Measurements from ENCODE around the gene SAMD3. TPM values are rescaled to one million over a fixed set of nuclear protein-coding genes. Genes with fewer than 3 reads are reported as not detected.

The SAMD3 gene
- total RNA-seq, 1 experiment from 2014 or later = not detected

- Histone ChIP-seq H3K9me3 (ENCODE audit: control insufficient read depth, insufficient read depth, low read depth, low read length) (peaks cover 3% of the 10 kb centered on the region), H3K4me3 (ENCODE audit: low read depth in 2 of 2, low read length in 2 of 2) (no peak overlapping the region), H3K36me3 (ENCODE audit: control insufficient read depth, insufficient read depth, low read length) (no peaks in the 10 kb centered on the region), H3K4me1 (ENCODE audit: control insufficient read depth, insufficient read depth, low read length) (no peaks in the 10 kb centered on the region), H3K27ac (ENCODE audit: low read length) (no peak overlapping the region), H3K27me3 (ENCODE audit: control insufficient read depth, insufficient read depth, low read length) (no peaks in the 10 kb centered on the region)
- CTCF ChIA-PET = no interaction called here
- BruUV-seq (replicated peaks) = no TSS peak
- ATAC-seq (no peak), DNase-seq (ENCODE audit: low read depth, low spot score) (no peak)
- TF ChIP-seq REST (IDR thresholded peaks at IDR 0.05; ENCODE audit: insufficient read depth in 1 of 2, low read depth in 2 of 2, low read length in 1 of 2) = no peak
- no peak for TF ChIP-seq POLR2AphosphoS5 (IDR thresholded peaks at IDR 0.05; ENCODE audit: low read depth, low read length)
- no peak for TF ChIP-seq CTCF (IDR thresholded peaks at IDR 0.05)
- no peak for TF ChIP-seq SIN3A (IDR thresholded peaks at IDR 0.05; ENCODE audit: borderline replicate concordance, insufficient read depth, low read depth, low read length)
- TF ChIP-seq TCF7L2 (IDR thresholded peaks at IDR 0.05; ENCODE audit: low read depth, low read length) = no peak
- intact Hi-C loops (cut with micrococcal nuclease; ENCODE audit: unreplicated experiment) (no loop called here), in situ Hi-C loops (cut with HindIII; ENCODE audit: low pct_unique_long_range_greater_than_20kb, low sequenced_read_pairs) (no loop called here)
- POLR2A ChIA-PET = no interaction called here
Observed at GRCh38 chr6:130163266-130163665, 59.5 kb downstream of the SAMD3 start.

- ChIA-PET POLR2A (no interaction called here), CTCF (no interaction called here)
- Histone ChIP-seq H3K36me3 (ENCODE audit: control insufficient read depth, insufficient read depth, low read length) (no peaks in the 10 kb centered on the region), H3K4me1 (ENCODE audit: control insufficient read depth, insufficient read depth, low read length) (no peaks in the 10 kb centered on the region), H3K4me3 (ENCODE audit: low read depth in 2 of 2, low read length in 2 of 2) (no peak overlapping the region), H3K27me3 (ENCODE audit: control insufficient read depth, insufficient read depth, low read length) (no peaks in the 10 kb centered on the region), H3K27ac (ENCODE audit: low read length) (no peak overlapping the region), H3K9me3 (ENCODE audit: control insufficient read depth, insufficient read depth, low read depth, low read length) (peaks cover 10% of the 10 kb centered on the region)
- ATAC-seq (no peak), DNase-seq (ENCODE audit: low read depth, low spot score) (no peak)
- TF ChIP-seq REST (IDR thresholded peaks at IDR 0.05; ENCODE audit: insufficient read depth in 1 of 2, low read depth in 2 of 2, low read length in 1 of 2) (no peak), CTCF (IDR thresholded peaks at IDR 0.05) (no peak), SIN3A (IDR thresholded peaks at IDR 0.05; ENCODE audit: borderline replicate concordance, insufficient read depth, low read depth, low read length) (no peak), TCF7L2 (IDR thresholded peaks at IDR 0.05; ENCODE audit: low read depth, low read length) (no peak), POLR2AphosphoS5 (IDR thresholded peaks at IDR 0.05; ENCODE audit: low read depth, low read length) (no peak)
- in situ Hi-C loops (cut with HindIII; ENCODE audit: low pct_unique_long_range_greater_than_20kb, low sequenced_read_pairs) = no loop called here
- intact Hi-C loops (cut with micrococcal nuclease; ENCODE audit: unreplicated experiment) = no loop called here
- no TSS peak for BruUV-seq (replicated peaks)
Observed at GRCh38 chr6:130162421-130162820, 60.3 kb downstream of the SAMD3 start.

Data from Panc1 (cell line).